Brain microvascular endothelial cell (primary cell): ENCODE measurements around the gene PATZ1.

Experiments
- DNase-seq: peaks from one replicate; pipeline ENCODE4 v3.0.0-alpha.2; 2020
- H3K27ac ChIP-seq: fragments of 250-450 bp; sonication (Bioruptor Pico); 2 replicates; pipeline ENCODE4 v1.5.1; 2020; ENCODE audit warnings: mild to moderate bottlenecking, moderate library complexity
- H3K27me3 ChIP-seq: fragments of 250-450 bp; sonication (Bioruptor Pico); replicated peaks from 2 replicates; pipeline ENCODE4 v1.5.1; 2020; ENCODE audit warnings: mild to moderate bottlenecking
- H3K36me3 ChIP-seq: fragments of 250-450 bp; sonication (Bioruptor Pico); replicated peaks from 2 replicates; pipeline ENCODE4 v1.5.1; 2020; ENCODE audit warnings: mild to moderate bottlenecking
- H3K4me3 ChIP-seq: 2 replicates; pipeline ENCODE4 v1.5.1; 2011; ENCODE audit warnings: low read depth, mild to moderate bottlenecking, control low read depth, low read length, moderate library complexity
- CTCF ChIP-seq: IDR thresholded peaks from 2 replicates; pipeline ENCODE4 v1.5.1; 2011; ENCODE audit warnings: low read depth, mild to moderate bottlenecking, moderate library complexity, low read length, control low read depth, inconsistent platforms; ENCODE audit errors: missing control alignments
- in situ Hi-C: cut with HindIII; loops from 2 replicates; pipeline ENCODE4 v1.10.0; 2017; ENCODE audit warnings: low sequenced_read_pairs, low pct_ligation_motif_present

The PATZ1 gene

DNA sequence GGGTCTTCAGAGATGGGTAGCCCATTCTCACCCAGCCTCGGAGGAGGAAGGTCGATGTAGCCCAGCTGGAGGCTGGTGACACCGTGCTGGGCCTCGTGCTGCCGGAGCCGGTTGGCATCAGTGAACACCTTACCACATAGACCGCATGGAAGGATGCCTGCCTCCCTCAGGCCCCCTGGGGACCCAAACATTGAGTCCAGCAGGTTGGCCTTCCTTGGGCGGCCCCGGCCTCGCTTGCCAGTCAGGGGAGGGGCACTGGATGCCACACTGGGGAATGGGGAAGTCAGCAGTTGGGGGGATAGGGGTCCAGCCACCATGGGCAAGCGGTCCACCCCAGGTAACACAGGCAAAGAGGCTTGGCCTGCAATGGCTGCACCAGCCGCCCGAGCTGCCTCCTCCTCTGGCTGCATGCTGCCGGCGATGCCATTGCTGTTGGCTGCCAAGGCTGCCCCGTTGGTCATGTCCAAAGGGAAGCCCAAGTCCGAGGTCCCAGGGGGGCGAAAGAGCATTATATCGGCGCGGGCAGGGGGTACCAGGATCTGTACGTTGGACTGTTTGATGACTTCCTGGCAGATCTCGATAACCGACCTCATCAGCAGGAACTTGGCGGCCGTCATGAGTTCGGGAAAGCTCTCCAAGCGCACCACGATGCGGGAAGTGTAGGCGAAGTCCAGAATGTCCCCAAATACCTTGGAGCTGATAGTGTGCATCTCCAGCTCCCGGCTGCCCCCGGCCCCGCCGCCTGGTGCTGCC is 1.4 kb downstream of the PATZ1 start:
- Histone ChIP-seq H3K27ac (no peak overlapping the region), H3K36me3 (peaks cover 14% of the 10 kb centered on the region), H3K4me3 (peak overlapping the region; percentile 70), H3K27me3 (no peaks in the 10 kb centered on the region)
- in situ Hi-C loops, result no loop called here
- DNase-seq, result peak; percentile 26
- TF ChIP-seq CTCF, result no peak

DNA sequence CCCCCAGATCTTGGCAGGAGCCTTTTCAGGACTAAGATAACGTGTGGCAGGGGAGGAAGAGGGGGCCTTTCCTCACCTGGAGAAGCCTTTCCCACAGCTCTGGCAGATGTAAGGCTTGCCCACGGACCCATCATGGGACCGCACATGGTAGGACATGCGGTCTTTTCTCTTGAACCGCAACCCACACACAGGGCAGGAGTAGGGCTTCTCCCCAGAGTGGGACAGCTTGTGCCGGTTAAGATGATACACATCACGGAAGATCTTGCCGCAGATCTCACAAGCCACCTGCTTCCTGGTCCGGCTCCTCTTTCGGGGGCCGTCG is 1.9 kb downstream of the PATZ1 start:
- H3K27ac ChIP-seq, result no peak overlapping the region
- DNase-seq, result no peak
- peak overlapping the region; percentile 29 for H3K4me3 ChIP-seq
- no peaks in the 10 kb centered on the region for H3K27me3 ChIP-seq
- peaks cover 14% of the 10 kb centered on the region for H3K36me3 ChIP-seq
- TF ChIP-seq CTCF, result no peak
- in situ Hi-C loops, result no loop called here

GRCh38 chr22:31343235-31344191 is 2.6 kb downstream of the PATZ1 start:
- Histone ChIP-seq H3K36me3 (peaks cover 14% of the 10 kb centered on the region), H3K4me3 (peak overlapping the region; percentile 29), H3K27ac (no peak overlapping the region), H3K27me3 (no peaks in the 10 kb centered on the region)
- DNase-seq, result no peak
- TF ChIP-seq CTCF, result no peak
- in situ Hi-C loops, result no loop called here

GRCh38 chr22:31342389-31343140 is 3.6 kb downstream of the PATZ1 start:
- H3K4me3 ChIP-seq, result peak overlapping the region; percentile 9
- in situ Hi-C loops, result no loop called here
- H3K27me3 ChIP-seq, result no peaks in the 10 kb centered on the region
- peaks cover 18% of the 10 kb centered on the region for H3K36me3 ChIP-seq
- no peak overlapping the region for H3K27ac ChIP-seq
- DNase-seq, result no peak
- no peak for TF ChIP-seq CTCF

GRCh38 chr22:31341386-31342088 is 4.6 kb downstream of the PATZ1 start:
- H3K36me3 ChIP-seq, result peaks cover 18% of the 10 kb centered on the region
- in situ Hi-C loops, result no loop called here
- TF ChIP-seq CTCF, result no peak
- no peak overlapping the region for H3K27ac ChIP-seq
- H3K4me3 ChIP-seq, result no peak overlapping the region
- DNase-seq, result no peak
- H3K27me3 ChIP-seq, result no peaks in the 10 kb centered on the region
